ENCODE results near the gene METTL15. TPM values are rescaled to one million over a fixed set of nuclear protein-coding genes. Genes with fewer than 3 reads are reported as not detected.

Gene METTL15
- total RNA-seq, 2 donors from 2014 or later: 5.2 to 8.2 TPM

DNA sequence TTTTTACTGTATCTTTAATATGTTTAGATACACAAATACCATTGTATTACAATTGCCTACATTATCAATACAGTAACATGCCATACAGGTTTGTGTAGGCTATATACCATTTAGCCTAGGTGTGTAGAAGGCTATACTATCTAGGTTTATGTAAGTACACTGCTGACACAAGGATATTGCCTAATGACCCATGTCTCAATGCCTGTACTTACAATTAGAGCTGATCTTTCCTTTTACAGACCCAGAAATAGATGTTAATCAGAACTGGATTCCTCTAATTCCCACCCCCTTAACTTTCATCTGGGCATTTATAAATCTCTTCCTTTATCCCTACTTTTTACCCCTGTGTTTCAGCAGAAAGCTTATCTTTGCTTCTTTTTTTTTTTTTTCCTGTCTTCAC is 229.5 kb downstream of the METTL15 start:
- H3K4me1 ChIP-seq: no peaks in the 10 kb centered on the region
- no peaks in the 10 kb centered on the region for H3K36me3 ChIP-seq (replicated peaks in 1 of 2; ENCODE audit: insufficient read depth in 1 of 2, low read depth in 2 of 2)
- no peak for ATAC-seq
- TF ChIP-seq, protein P1, sequence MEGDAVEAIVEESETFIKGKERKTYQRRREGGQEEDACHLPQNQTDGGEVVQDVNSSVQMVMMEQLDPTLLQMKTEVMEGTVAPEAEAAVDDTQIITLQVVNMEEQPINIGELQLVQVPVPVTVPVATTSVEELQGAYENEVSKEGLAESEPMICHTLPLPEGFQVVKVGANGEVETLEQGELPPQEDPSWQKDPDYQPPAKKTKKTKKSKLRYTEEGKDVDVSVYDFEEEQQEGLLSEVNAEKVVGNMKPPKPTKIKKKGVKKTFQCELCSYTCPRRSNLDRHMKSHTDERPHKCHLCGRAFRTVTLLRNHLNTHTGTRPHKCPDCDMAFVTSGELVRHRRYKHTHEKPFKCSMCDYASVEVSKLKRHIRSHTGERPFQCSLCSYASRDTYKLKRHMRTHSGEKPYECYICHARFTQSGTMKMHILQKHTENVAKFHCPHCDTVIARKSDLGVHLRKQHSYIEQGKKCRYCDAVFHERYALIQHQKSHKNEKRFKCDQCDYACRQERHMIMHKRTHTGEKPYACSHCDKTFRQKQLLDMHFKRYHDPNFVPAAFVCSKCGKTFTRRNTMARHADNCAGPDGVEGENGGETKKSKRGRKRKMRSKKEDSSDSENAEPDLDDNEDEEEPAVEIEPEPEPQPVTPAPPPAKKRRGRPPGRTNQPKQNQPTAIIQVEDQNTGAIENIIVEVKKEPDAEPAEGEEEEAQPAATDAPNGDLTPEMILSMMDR (IDR thresholded peaks at IDR 0.05): no peak
- TF ChIP-seq POLR2A (IDR thresholded peaks at IDR 0.05): no peak
- H3K27ac ChIP-seq: no peak overlapping the region
- no peaks in the 10 kb centered on the region for H3K27me3 ChIP-seq
- H3K9me3 ChIP-seq: peaks cover 0 to 11% (median 0%) of the 10 kb centered on the region in 3 donors
- DNase-seq: no peak
- intact Hi-C loops (cut with DNase I): no loop called here
- no peak overlapping the region for H3K4me3 ChIP-seq

DNA sequence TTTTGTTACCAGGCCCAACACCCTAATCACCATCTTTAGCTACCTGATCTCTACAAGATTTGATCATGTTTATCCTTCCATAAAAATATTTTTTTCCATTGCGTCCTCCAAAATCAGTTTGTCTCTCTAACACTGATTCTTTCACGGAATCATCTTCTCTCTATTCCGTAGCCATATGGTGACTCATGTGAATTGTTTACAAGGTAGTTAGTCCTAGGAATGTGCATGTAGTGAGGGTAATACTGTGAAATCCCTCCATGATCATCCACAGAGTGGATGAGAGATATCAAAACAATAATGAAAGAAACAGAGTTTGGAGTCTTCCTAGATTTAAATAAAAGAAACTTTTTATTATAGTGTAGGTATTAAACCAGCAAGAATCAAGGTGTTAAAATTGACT is 230.2 kb downstream of the METTL15 start:
- WGBS, 2 donors: 88 to 93% methylated on average over 3 of the region's 3 CpGs
- no peaks in the 10 kb centered on the region for H3K4me1 ChIP-seq
- H3K4me3 ChIP-seq: no peak overlapping the region
- TF ChIP-seq POLR2A (IDR thresholded peaks at IDR 0.05): no peak
- TF ChIP-seq, protein P1 (IDR thresholded peaks at IDR 0.05): no peak
- DNase-seq: no peak
- no peaks in the 10 kb centered on the region for H3K27me3 ChIP-seq
- no peak for ATAC-seq
- intact Hi-C loops (cut with DNase I): no loop called here
- H3K9me3 ChIP-seq: peaks cover 0 to 11% (median 0%) of the 10 kb centered on the region in 3 donors
- no peak overlapping the region for H3K27ac ChIP-seq
- H3K36me3 ChIP-seq (replicated peaks in 1 of 2; ENCODE audit: insufficient read depth in 1 of 2, low read depth in 2 of 2): no peaks in the 10 kb centered on the region

DNA sequence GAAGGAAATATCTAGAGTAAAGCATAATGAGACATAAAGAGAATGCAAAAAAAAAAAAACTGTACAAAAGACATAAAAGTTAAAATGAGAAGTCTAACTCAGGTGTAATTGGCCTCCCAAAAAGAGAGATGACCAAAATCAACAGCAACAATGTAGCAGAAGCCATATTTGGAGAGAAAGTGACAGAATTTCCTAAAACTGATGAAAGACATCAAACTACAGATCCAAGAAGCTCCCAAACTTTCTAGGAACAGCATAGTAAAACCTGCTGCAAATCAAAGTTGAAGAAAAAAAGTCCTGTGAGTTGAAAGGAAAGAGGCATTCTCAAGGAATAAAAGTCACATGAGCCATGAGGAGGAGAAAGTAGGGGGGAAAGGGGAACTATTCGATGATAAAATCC is 231.3 kb downstream of the METTL15 start:
- TF ChIP-seq, protein P1 (IDR thresholded peaks at IDR 0.05): no peak
- TF ChIP-seq POLR2A (IDR thresholded peaks at IDR 0.05): no peak
- no peak for ATAC-seq

GRCh38 chr11:28342716-28343115 is 234.5 kb downstream of the METTL15 start:
- H3K4me3 ChIP-seq: no peak overlapping the region
- H3K27me3 ChIP-seq: no peaks in the 10 kb centered on the region
- no peak for TF ChIP-seq POLR2A (IDR thresholded peaks at IDR 0.05)
- TF ChIP-seq, protein P1 (IDR thresholded peaks at IDR 0.05): no peak
- no peaks in the 10 kb centered on the region for H3K4me1 ChIP-seq
- no peak overlapping the region for H3K27ac ChIP-seq
- intact Hi-C loops (cut with DNase I): no loop called here
- ATAC-seq: no peak
- 15 to 30% methylated on average over 1 of the region's 1 CpG for WGBS, 2 donors
- no peak for DNase-seq
- H3K9me3 ChIP-seq: peaks cover 0 to 11% (median 0%) of the 10 kb centered on the region in 3 donors
- H3K36me3 ChIP-seq (replicated peaks in 1 of 2; ENCODE audit: insufficient read depth in 1 of 2, low read depth in 2 of 2): no peaks in the 10 kb centered on the region

More for the DNA sequence above, 231.3 kb downstream of the METTL15 start:
- Histone ChIP-seq H3K36me3 (replicated peaks in 1 of 2; ENCODE audit: insufficient read depth in 1 of 2, low read depth in 2 of 2) (no peaks in the 10 kb centered on the region), H3K4me1 (no peaks in the 10 kb centered on the region), H3K27ac (no peak overlapping the region), H3K9me3 (peaks cover 0 to 11% (median 0%) of the 10 kb centered on the region in 3 donors), H3K4me3 (no peak overlapping the region), H3K27me3 (no peaks in the 10 kb centered on the region)
- intact Hi-C loops (cut with DNase I): no loop called here
- WGBS, 2 donors: 92 to 94% methylated on average over 1 of the region's 1 CpG
- DNase-seq: no peak
